Measurements from ENCODE around the gene SIK1. TPM values are rescaled to one million over a fixed set of nuclear protein-coding genes. Genes with fewer than 3 reads are reported as not detected.
"Not testable (repeated sequence)": the region's sequence is repeated elsewhere in the genome, so short reads cannot be mapped to it uniquely, and the experiment has no call there.

The SIK1 gene
- total RNA-seq, 1 experiment from 2014 or later: 32.3 TPM

DNA sequence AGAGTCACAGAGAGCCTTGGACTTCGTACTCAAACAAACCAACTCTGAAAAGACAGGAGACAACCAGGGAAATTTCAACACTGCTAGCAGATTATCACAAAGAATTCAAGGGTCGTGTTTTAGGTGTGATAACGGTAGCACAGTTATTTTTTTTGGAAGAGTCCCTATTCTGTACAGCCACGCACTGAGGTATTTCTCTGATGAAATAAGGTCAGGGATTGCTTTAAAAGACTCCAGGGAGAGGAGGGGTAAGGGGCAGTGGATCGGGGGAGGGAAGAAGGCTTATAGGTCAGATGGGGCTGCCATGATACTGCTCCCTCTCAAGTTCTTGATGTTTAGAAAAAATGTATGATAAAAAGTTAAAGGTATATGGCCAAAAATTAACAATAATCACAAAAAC lies 38.2 kb upstream of the SIK1 start:
- not testable (repeated sequence) for BruUV-seq (replicated peaks)

DNA sequence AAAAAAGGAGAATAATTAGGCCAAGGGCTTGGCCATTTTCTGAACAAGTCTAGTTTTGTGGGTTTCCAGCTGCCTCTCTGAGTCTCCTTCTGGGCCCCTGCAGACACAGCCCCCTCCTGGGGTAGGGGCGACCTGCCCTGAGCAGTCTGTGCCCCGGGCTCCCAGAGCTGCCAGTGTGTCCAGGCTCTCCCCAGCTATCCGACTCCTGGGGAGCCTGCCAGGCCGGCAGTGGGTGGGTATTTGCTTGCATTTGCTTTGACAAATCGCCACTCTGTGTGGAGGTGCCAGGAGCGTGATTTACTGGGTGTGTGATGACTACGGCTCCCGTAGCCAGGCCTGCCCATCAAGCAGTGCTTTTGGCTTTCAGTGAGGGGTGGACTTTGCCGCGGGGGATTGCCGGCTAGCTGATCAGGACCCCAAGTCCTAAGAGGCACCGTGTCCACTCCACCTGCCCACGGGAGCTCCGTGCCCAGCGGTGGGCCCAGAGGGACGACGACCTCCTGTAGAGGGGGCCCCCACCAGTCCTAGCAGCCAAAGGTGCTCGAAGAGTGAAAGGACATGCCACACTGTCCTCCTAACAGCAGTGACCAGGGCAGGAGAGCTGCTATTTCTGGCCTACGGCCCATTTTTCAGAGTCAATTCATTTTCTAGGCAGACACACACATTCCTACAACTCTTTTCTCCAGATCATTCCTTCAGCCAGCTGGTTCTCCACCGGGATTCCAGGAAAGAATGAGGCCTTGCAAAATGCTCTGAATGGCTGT lies 36.7 kb upstream of the SIK1 start:
- H3K27me3 ChIP-seq (ENCODE audit: control insufficient read depth, insufficient read depth, low read length); BruUV-seq (replicated peaks); H3K4me1 ChIP-seq (ENCODE audit: control insufficient read depth, insufficient read depth, low read length); in situ Hi-C loops (cut with HindIII; ENCODE audit: low pct_unique_long_range_greater_than_20kb, low sequenced_read_pairs); CTCF ChIA-PET; H3K4me3 ChIP-seq (ENCODE audit: low read depth in 2 of 2, low read length in 2 of 2); intact Hi-C loops (cut with micrococcal nuclease; ENCODE audit: unreplicated experiment); H3K36me3 ChIP-seq (ENCODE audit: control insufficient read depth, insufficient read depth, low read length); DNase-seq (ENCODE audit: low read depth, low spot score); H3K27ac ChIP-seq (ENCODE audit: low read length); H3K9me3 ChIP-seq (ENCODE audit: control insufficient read depth, insufficient read depth, low read depth, low read length); POLR2A ChIA-PET: not testable (repeated sequence)
- peak; percentile 66; the same call in 1 of the 2 replicates for ATAC-seq

More for the DNA sequence above, 38.2 kb upstream of the SIK1 start:
- in situ Hi-C loops (cut with HindIII; ENCODE audit: low pct_unique_long_range_greater_than_20kb, low sequenced_read_pairs); H3K9me3 ChIP-seq (ENCODE audit: control insufficient read depth, insufficient read depth, low read depth, low read length); H3K27ac ChIP-seq (ENCODE audit: low read length); H3K27me3 ChIP-seq (ENCODE audit: control insufficient read depth, insufficient read depth, low read length); H3K4me3 ChIP-seq (ENCODE audit: low read depth in 2 of 2, low read length in 2 of 2); DNase-seq (ENCODE audit: low read depth, low spot score); CTCF ChIA-PET; POLR2A ChIA-PET; H3K36me3 ChIP-seq (ENCODE audit: control insufficient read depth, insufficient read depth, low read length); H3K4me1 ChIP-seq (ENCODE audit: control insufficient read depth, insufficient read depth, low read length); ATAC-seq; intact Hi-C loops (cut with micrococcal nuclease; ENCODE audit: unreplicated experiment): not testable (repeated sequence)

DNA sequence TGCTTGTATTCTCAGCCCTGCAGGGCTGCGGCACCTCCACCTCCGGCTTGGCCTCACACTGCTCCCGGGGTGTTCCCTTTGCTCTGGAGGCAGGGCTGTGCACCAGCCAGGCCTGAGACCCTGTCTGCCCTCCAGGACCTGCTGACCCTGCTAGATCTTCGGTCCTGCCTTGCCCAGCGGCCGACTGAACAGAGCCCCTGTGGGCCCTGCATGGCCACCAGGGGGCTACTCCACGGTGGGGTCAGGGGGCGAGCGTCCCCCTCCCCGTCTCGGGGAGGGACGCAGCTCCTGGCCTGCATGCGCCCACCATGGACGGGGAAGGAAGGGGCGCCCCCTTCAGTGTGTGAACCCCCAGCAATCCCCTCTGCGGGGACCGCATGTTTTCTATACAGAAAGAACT lies 36.0 kb upstream of the SIK1 start:
- BruUV-seq (replicated peaks); H3K4me3 ChIP-seq (ENCODE audit: low read depth in 2 of 2, low read length in 2 of 2); H3K27ac ChIP-seq (ENCODE audit: low read length); CTCF ChIA-PET; H3K27me3 ChIP-seq (ENCODE audit: control insufficient read depth, insufficient read depth, low read length); DNase-seq (ENCODE audit: low read depth, low spot score); H3K9me3 ChIP-seq (ENCODE audit: control insufficient read depth, insufficient read depth, low read depth, low read length); intact Hi-C loops (cut with micrococcal nuclease; ENCODE audit: unreplicated experiment); POLR2A ChIA-PET; H3K4me1 ChIP-seq (ENCODE audit: control insufficient read depth, insufficient read depth, low read length); in situ Hi-C loops (cut with HindIII; ENCODE audit: low pct_unique_long_range_greater_than_20kb, low sequenced_read_pairs); H3K36me3 ChIP-seq (ENCODE audit: control insufficient read depth, insufficient read depth, low read length): not testable (repeated sequence)
- ATAC-seq: peak; percentile 62

DNA sequence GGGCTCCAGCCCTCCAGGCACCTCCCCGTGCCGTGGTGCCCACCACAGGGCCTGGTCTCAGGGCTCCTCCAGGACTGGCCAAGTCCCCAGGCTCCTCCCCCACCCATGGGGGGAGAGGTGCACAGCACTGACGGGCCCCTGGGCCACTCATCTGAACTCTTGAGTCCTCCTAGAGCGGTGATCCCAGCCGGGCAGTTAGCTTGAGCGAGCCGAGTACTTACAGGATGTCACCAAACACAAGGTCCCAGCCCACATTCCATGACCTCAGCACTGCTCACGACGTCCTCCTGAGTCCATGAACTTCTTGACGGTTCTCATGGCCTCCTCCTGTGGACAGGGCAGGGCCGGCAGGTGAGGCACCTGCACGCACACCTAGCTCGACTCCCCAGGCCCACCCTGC lies 33.5 kb upstream of the SIK1 start:
- in situ Hi-C loops (cut with HindIII; ENCODE audit: low pct_unique_long_range_greater_than_20kb, low sequenced_read_pairs); POLR2A ChIA-PET; H3K4me3 ChIP-seq (ENCODE audit: low read depth in 2 of 2, low read length in 2 of 2); H3K4me1 ChIP-seq (ENCODE audit: control insufficient read depth, insufficient read depth, low read length); H3K27ac ChIP-seq (ENCODE audit: low read length); H3K27me3 ChIP-seq (ENCODE audit: control insufficient read depth, insufficient read depth, low read length); H3K9me3 ChIP-seq (ENCODE audit: control insufficient read depth, insufficient read depth, low read depth, low read length); CTCF ChIA-PET; BruUV-seq (replicated peaks); intact Hi-C loops (cut with micrococcal nuclease; ENCODE audit: unreplicated experiment); ATAC-seq; DNase-seq (ENCODE audit: low read depth, low spot score); H3K36me3 ChIP-seq (ENCODE audit: control insufficient read depth, insufficient read depth, low read length): not testable (repeated sequence)

DNA sequence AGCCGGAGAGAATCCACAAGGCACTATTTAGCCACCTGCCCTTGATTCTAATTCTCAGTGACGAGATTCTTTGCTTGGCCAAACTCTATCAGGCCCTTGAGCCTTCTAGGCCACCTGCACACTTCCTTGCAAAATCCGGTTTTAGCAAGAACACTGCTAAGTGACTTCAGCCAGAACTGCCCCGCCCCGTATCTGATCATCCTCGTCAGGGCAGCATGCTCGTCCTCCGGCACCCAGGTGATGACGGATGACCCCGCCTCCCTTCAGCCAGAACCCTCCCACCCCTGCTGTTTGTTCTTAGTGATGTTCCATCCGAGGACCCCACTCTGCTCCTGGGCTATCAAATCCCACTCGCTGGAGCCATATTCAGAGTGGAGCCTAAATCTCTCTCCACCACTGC lies 32.1 kb upstream of the SIK1 start:
- CTCF ChIA-PET; H3K27me3 ChIP-seq (ENCODE audit: control insufficient read depth, insufficient read depth, low read length); POLR2A ChIA-PET; DNase-seq (ENCODE audit: low read depth, low spot score); H3K4me1 ChIP-seq (ENCODE audit: control insufficient read depth, insufficient read depth, low read length); H3K4me3 ChIP-seq (ENCODE audit: low read depth in 2 of 2, low read length in 2 of 2); in situ Hi-C loops (cut with HindIII; ENCODE audit: low pct_unique_long_range_greater_than_20kb, low sequenced_read_pairs); BruUV-seq (replicated peaks); H3K9me3 ChIP-seq (ENCODE audit: control insufficient read depth, insufficient read depth, low read depth, low read length); ATAC-seq; H3K36me3 ChIP-seq (ENCODE audit: control insufficient read depth, insufficient read depth, low read length); intact Hi-C loops (cut with micrococcal nuclease; ENCODE audit: unreplicated experiment); H3K27ac ChIP-seq (ENCODE audit: low read length): not testable (repeated sequence)

DNA sequence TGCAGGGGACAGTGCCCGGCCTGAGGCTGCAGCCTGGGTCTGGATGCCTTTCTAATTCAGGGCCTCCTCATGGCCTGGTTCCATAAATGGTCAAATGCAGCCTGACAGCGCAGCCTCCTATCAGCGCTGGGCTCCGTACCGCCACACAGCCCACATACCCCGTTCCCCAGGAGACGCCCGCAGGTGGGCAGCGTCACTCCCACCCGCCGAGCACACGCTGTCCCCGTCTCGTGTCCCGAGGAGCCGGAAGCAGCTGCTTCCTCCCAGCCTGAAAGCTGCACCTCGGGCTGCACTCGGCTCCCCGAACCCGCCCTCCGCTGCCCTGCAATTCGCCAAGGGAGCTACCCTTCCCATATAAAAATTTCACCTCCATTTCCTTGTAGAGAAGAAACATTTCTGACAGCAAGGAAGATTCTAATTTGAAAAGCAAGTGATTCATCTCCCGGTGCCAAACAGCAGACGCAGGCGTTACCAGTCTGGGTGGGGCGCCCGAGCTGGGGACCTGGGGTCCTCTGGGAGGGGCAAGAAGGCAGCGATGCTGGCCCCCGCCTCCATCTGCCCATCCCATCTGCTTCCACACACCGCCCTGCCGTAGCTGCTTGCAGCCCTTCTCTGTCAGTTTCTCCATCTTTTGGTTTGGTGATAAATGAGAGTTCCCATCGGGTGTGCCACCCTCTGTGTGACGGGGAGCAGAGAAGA lies 29.8 kb upstream of the SIK1 start:
- POLR2A ChIA-PET; DNase-seq (ENCODE audit: low read depth, low spot score); H3K27ac ChIP-seq (ENCODE audit: low read length); H3K9me3 ChIP-seq (ENCODE audit: control insufficient read depth, insufficient read depth, low read depth, low read length); BruUV-seq (replicated peaks); intact Hi-C loops (cut with micrococcal nuclease; ENCODE audit: unreplicated experiment); ATAC-seq; H3K36me3 ChIP-seq (ENCODE audit: control insufficient read depth, insufficient read depth, low read length); H3K27me3 ChIP-seq (ENCODE audit: control insufficient read depth, insufficient read depth, low read length); in situ Hi-C loops (cut with HindIII; ENCODE audit: low pct_unique_long_range_greater_than_20kb, low sequenced_read_pairs); H3K4me1 ChIP-seq (ENCODE audit: control insufficient read depth, insufficient read depth, low read length); CTCF ChIA-PET; H3K4me3 ChIP-seq (ENCODE audit: low read depth in 2 of 2, low read length in 2 of 2): not testable (repeated sequence)

GRCh38 chr21:43455717-43456116 lies 28.8 kb upstream of the SIK1 start:
- BruUV-seq (replicated peaks); H3K27ac ChIP-seq (ENCODE audit: low read length); intact Hi-C loops (cut with micrococcal nuclease; ENCODE audit: unreplicated experiment); in situ Hi-C loops (cut with HindIII; ENCODE audit: low pct_unique_long_range_greater_than_20kb, low sequenced_read_pairs); H3K4me1 ChIP-seq (ENCODE audit: control insufficient read depth, insufficient read depth, low read length); H3K36me3 ChIP-seq (ENCODE audit: control insufficient read depth, insufficient read depth, low read length); POLR2A ChIA-PET; DNase-seq (ENCODE audit: low read depth, low spot score); H3K4me3 ChIP-seq (ENCODE audit: low read depth in 2 of 2, low read length in 2 of 2); ATAC-seq; H3K9me3 ChIP-seq (ENCODE audit: control insufficient read depth, insufficient read depth, low read depth, low read length); H3K27me3 ChIP-seq (ENCODE audit: control insufficient read depth, insufficient read depth, low read length); CTCF ChIA-PET: not testable (repeated sequence)
